ENCODE measurements around the gene RYR2.

DNA sequence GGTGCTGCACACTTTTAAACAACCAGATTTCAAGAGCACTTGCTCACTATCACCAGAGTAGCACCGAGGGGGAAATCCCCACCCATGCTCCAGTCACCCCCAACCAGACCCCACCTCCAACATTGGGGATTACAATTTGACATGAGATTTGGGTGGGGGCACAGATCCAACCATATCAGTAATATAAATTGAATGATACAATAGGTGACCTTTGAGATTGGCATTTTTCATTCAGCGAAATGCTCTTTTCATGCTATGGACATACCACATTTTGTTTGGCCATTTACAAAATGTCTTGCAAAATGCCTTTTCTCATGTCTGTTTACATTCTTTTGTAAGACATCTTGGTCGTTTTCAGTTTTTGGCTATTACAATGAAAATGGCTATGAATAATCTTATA, 23.9 kb downstream of the RYR2 start:
- TF ChIP-seq POLR2A (IDR thresholded peaks at IDR 0.05; ENCODE audit: low read depth, low read length) (no peak), POLR2AphosphoS5 (IDR thresholded peaks at IDR 0.05; ENCODE audit: low read depth, low read length) (no peak)
